ENCODE data around the gene POU6F2.

GRCh38 chr7:38936641-38937040 lies 41.1 kb upstream of the POU6F2 start:
- TF ChIP-seq CTCF (IDR thresholded peaks at IDR 0.05; ENCODE audit: insufficient read depth, low read length) (no peak), REST (IDR thresholded peaks at IDR 0.05; ENCODE audit: insufficient replicate concordance, low read depth) (no peak), POLR2AphosphoS5 (IDR thresholded peaks at IDR 0.05; ENCODE audit: low read depth) (no peak)

Measured in HL-60 (cell line).